Karpas-422 (cell line): ENCODE measurements around the gene PLXDC2. TPM values are rescaled to one million over a fixed set of nuclear protein-coding genes. Genes with fewer than 3 reads are reported as not detected.

ENCODE experiments used
- DNase-seq: peaks from one replicate; pipeline ENCODE4 v3.0.0-alpha.2; 2015
- H2AFZ ChIP-seq: fragments of 200-600 bp; sonication (generic); 2 replicates; pipeline ENCODE4 v1.6.1; 2014; ENCODE audit warnings: antibody characterized with exemption, low read length, mixed read lengths
- H3K27ac ChIP-seq: fragments of 200-600 bp; sonication (generic); 2 replicates; pipeline ENCODE4 v1.5.1; 2014; ENCODE audit warnings: mild to moderate bottlenecking, low read length, moderate library complexity
- H3K27me3 ChIP-seq: fragments of 200-600 bp; sonication (generic); 2 replicates; pipeline ENCODE4 v1.6.1; 2014; ENCODE audit warnings: low read length, mixed read lengths
- H3K36me3 ChIP-seq: fragments of 200-600 bp; sonication (generic); 2 replicates; pipeline ENCODE4 v1.6.1; 2014; ENCODE audit warnings: low read length, mixed read lengths; ENCODE audit not compliant: insufficient read depth
- H3K4me1 ChIP-seq: fragments of 200-600 bp; sonication (generic); 2 replicates; pipeline ENCODE4 v1.6.1; 2014; ENCODE audit warnings: mild to moderate bottlenecking, low read length, mixed read lengths
- H3K4me2 ChIP-seq: fragments of 200-600 bp; sonication (generic); 2 replicates; pipeline ENCODE4 v1.6.1; 2014; ENCODE audit warnings: low read length, low read depth, mild to moderate bottlenecking; ENCODE audit not compliant: poor library complexity, severe bottlenecking
- H3K4me3 ChIP-seq: fragments of 200-600 bp; sonication (generic); 2 replicates; pipeline ENCODE4 v1.5.1; 2014; ENCODE audit warnings: mild to moderate bottlenecking, antibody characterized with exemption, low read length, mixed read lengths
- H3K79me2 ChIP-seq: fragments of 200-600 bp; sonication (generic); 2 replicates; pipeline ENCODE4 v1.6.1; 2014; ENCODE audit warnings: mild to moderate bottlenecking, low read length, mixed read lengths
- H3K9ac ChIP-seq: fragments of 200-600 bp; sonication (generic); 2 replicates; pipeline ENCODE4 v1.6.0; 2014; ENCODE audit warnings: low read length
- H3K9me2 ChIP-seq: fragments of 200-600 bp; sonication (generic), shearing (Covaris generic); replicated peaks from 2 replicates; pipeline ENCODE4 v1.6.0; 2014; ENCODE audit warnings: mild to moderate bottlenecking, low read length, moderate library complexity; ENCODE audit not compliant: insufficient read depth
- H3K9me3 ChIP-seq: fragments of 300-700, 200-600 bp; sonication (generic); 2 replicates; pipeline ENCODE4 v1.6.1; 2014; ENCODE audit warnings: low read length, mixed read lengths
- H4K20me1 ChIP-seq: fragments of 200-600 bp; sonication (generic); 2 replicates; pipeline ENCODE4 v1.6.1; 2014; ENCODE audit warnings: mild to moderate bottlenecking, antibody characterized with exemption, low read length, low read depth; ENCODE audit not compliant: insufficient read depth
- total RNA-seq: library from RNA; depleted of rRNA; stranded (reverse); fragments of >200 nt; shearing (Covaris generic); gene quantifications from 2 replicates; pipeline ENCODE4 v1.2.3, GENCODE V29; 2014; ENCODE audit warnings: low replicate concordance

Gene PLXDC2
- total RNA-seq, 1 experiment from 2014 or later, result not detected

GRCh38 chr10:19853831-19854230, 37.6 kb downstream of the PLXDC2 start:
- Histone ChIP-seq H3K9me2 (no peaks in the 10 kb centered on the region), H3K4me1 (no peaks in the 10 kb centered on the region), H2AFZ (no peak overlapping the region), H3K79me2 (no peaks in the 10 kb centered on the region), H3K9me3 (peaks cover 4% of the 10 kb centered on the region; the same call in 1 of the 2 replicates), H3K9ac (no peak overlapping the region), H3K27ac (no peak overlapping the region), H3K4me2 (no peak overlapping the region), H3K27me3 (no peaks in the 10 kb centered on the region), H3K36me3 (no peaks in the 10 kb centered on the region), H3K4me3 (no peak overlapping the region), H4K20me1 (no peaks in the 10 kb centered on the region)
- no peak for DNase-seq

- Histone ChIP-seq H3K4me2 (no peak overlapping the region), H4K20me1 (no peaks in the 10 kb centered on the region), H3K27ac (no peak overlapping the region), H3K36me3 (no peaks in the 10 kb centered on the region), H3K79me2 (no peaks in the 10 kb centered on the region), H3K9ac (no peak overlapping the region), H3K9me2 (no peaks in the 10 kb centered on the region), H3K27me3 (no peaks in the 10 kb centered on the region), H3K4me3 (no peak overlapping the region), H3K9me3 (peaks cover 7% of the 10 kb centered on the region; the same call in 1 of the 2 replicates), H2AFZ (no peak overlapping the region), H3K4me1 (no peaks in the 10 kb centered on the region)
- DNase-seq, result no peak
These were observed 41.6 kb downstream of the PLXDC2 start for GRCh38 chr10:19857876-19858275.

DNA sequence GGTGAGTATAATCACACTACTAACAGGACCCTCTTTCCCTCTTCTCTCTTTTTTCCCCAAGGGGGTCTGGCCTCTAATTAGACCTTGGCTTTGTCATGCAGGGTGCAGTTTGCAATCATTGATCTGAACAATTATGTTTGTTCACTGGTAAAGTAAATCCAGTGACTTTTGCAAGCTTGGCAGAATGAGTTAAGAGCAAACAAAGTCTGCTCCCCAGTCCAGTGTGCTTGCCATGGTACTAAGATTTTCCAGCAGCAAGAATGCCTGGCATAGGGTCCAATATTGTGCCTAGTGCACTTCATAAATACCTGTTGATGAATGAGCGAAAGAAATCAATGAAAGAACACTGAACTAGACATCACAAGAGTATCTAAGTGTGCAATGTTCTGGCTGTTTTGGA, 43.9 kb downstream of the PLXDC2 start:
- Histone ChIP-seq H3K79me2 (no peaks in the 10 kb centered on the region), H3K4me3 (no peak overlapping the region), H3K9me2 (no peaks in the 10 kb centered on the region), H3K9ac (no peak overlapping the region), H2AFZ (no peak overlapping the region), H3K27ac (no peak overlapping the region), H3K4me1 (no peaks in the 10 kb centered on the region), H3K4me2 (no peak overlapping the region), H3K36me3 (no peaks in the 10 kb centered on the region), H3K9me3 (peaks cover 7% of the 10 kb centered on the region; the same call in 1 of the 2 replicates), H4K20me1 (no peaks in the 10 kb centered on the region), H3K27me3 (no peaks in the 10 kb centered on the region)
- no peak for DNase-seq

GRCh38 chr10:19862811-19863515, 46.7 kb downstream of the PLXDC2 start:
- H3K4me3 ChIP-seq, result no peak overlapping the region
- H4K20me1 ChIP-seq, result no peaks in the 10 kb centered on the region
- no peak overlapping the region for H3K4me2 ChIP-seq
- no peak overlapping the region for H2AFZ ChIP-seq
- no peaks in the 10 kb centered on the region for H3K79me2 ChIP-seq
- no peaks in the 10 kb centered on the region for H3K9me2 ChIP-seq
- H3K27me3 ChIP-seq, result no peaks in the 10 kb centered on the region
- H3K4me1 ChIP-seq, result no peaks in the 10 kb centered on the region
- no peak overlapping the region for H3K9ac ChIP-seq
- H3K36me3 ChIP-seq, result no peaks in the 10 kb centered on the region
- DNase-seq, result no peak
- no peak overlapping the region for H3K27ac ChIP-seq
- peaks cover 13% of the 10 kb centered on the region; the same call in 1 of the 2 replicates for H3K9me3 ChIP-seq

DNA sequence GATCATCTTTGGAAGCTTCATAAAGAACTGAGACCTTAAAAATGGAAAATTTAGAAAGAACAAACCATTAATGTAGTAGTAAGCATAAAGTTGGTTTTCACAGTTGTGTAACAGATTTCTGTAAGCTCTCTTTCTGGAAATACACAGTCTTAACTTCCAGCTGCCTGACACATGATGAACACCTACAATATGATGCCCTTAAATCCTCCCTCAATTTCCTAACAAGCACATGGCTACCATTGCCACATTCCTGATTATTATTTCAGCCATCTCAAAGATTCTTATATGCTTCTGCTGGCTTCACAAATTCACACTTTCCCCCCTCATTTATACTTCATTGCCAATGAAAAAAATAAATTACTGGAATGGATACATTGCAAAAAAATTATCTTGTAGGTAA, 49.4 kb downstream of the PLXDC2 start:
- H3K79me2 ChIP-seq, result no peaks in the 10 kb centered on the region
- no peak overlapping the region for H3K27ac ChIP-seq
- no peaks in the 10 kb centered on the region for H3K9me2 ChIP-seq
- H3K9ac ChIP-seq, result no peak overlapping the region
- no peak overlapping the region for H3K4me2 ChIP-seq
- H4K20me1 ChIP-seq, result no peaks in the 10 kb centered on the region
- no peaks in the 10 kb centered on the region for H3K27me3 ChIP-seq
- H3K9me3 ChIP-seq, result peaks cover 17% of the 10 kb centered on the region; the same call in 1 of the 2 replicates
- H3K4me1 ChIP-seq, result no peaks in the 10 kb centered on the region
- DNase-seq, result no peak
- no peak overlapping the region for H3K4me3 ChIP-seq
- no peak overlapping the region for H2AFZ ChIP-seq
- H3K36me3 ChIP-seq, result no peaks in the 10 kb centered on the region

- no peaks in the 10 kb centered on the region for H3K4me1 ChIP-seq
- H3K4me2 ChIP-seq, result no peak overlapping the region
- H3K9me3 ChIP-seq, result peaks cover 10% of the 10 kb centered on the region; the same call in 1 of the 2 replicates
- H4K20me1 ChIP-seq, result no peaks in the 10 kb centered on the region
- DNase-seq, result no peak
- H3K79me2 ChIP-seq, result no peaks in the 10 kb centered on the region
- H3K4me3 ChIP-seq, result no peak overlapping the region
- no peaks in the 10 kb centered on the region for H3K36me3 ChIP-seq
- H3K9me2 ChIP-seq, result no peaks in the 10 kb centered on the region
- no peak overlapping the region for H3K27ac ChIP-seq
- H3K27me3 ChIP-seq, result no peaks in the 10 kb centered on the region
- H3K9ac ChIP-seq, result no peak overlapping the region
- no peak overlapping the region for H2AFZ ChIP-seq
These were observed 53.1 kb downstream of the PLXDC2 start for GRCh38 chr10:19869370-19869769.

- no peaks in the 10 kb centered on the region for H4K20me1 ChIP-seq
- no peaks in the 10 kb centered on the region for H3K79me2 ChIP-seq
These were observed 56.5 kb downstream of the PLXDC2 start for GRCh38 chr10:19872504-19873271.

DNA sequence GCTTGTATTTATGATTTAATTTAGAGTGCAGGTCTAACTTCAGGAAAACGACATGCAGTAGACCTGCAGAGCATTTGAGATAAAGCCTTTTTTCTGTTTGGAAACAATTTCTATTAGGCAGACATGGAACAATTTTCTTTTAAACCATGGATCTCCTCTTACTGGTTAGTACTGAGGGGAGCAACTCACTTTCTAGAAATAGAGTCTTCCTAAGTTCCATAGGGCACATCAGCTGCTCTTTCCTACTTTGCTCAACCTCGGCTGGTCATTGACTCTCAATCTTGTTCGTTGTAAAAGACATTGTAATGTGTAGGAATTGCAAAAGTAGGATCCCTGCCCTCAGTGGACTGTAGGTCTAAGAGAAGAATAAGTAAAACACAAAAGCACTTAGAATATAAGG, 58.0 kb downstream of the PLXDC2 start:
- Histone ChIP-seq H3K4me3 (no peak overlapping the region), H3K27me3 (no peaks in the 10 kb centered on the region), H2AFZ (no peak overlapping the region), H3K9me3 (peaks cover 11% of the 10 kb centered on the region; the same call in 1 of the 2 replicates), H3K36me3 (no peaks in the 10 kb centered on the region), H3K4me1 (no peaks in the 10 kb centered on the region), H3K79me2 (no peaks in the 10 kb centered on the region), H4K20me1 (no peaks in the 10 kb centered on the region), H3K9me2 (no peaks in the 10 kb centered on the region), H3K4me2 (no peak overlapping the region), H3K9ac (no peak overlapping the region), H3K27ac (no peak overlapping the region)
- no peak for DNase-seq

More at GRCh38 chr10:19872504-19873271, 56.5 kb downstream of the PLXDC2 start:
- H3K36me3 ChIP-seq, result no peaks in the 10 kb centered on the region
- H3K27ac ChIP-seq, result no peak overlapping the region
- H3K4me2 ChIP-seq, result no peak overlapping the region
- no peaks in the 10 kb centered on the region for H3K27me3 ChIP-seq
- no peaks in the 10 kb centered on the region for H3K4me1 ChIP-seq
- no peak overlapping the region for H3K4me3 ChIP-seq
- no peak for DNase-seq
- no peak overlapping the region for H3K9ac ChIP-seq
- H2AFZ ChIP-seq, result no peak overlapping the region
- H3K9me2 ChIP-seq, result no peaks in the 10 kb centered on the region
- peaks cover 6% of the 10 kb centered on the region; the same call in 1 of the 2 replicates for H3K9me3 ChIP-seq
